SKM-1 (cell line): Measurements from ENCODE around the gene HYLS1.

Experiments
- DNase-seq: peaks from one replicate; lab custom pipeline; 2025; ENCODE audit not compliant: unreplicated experiment; lab: John Stamatoyannopoulos, UW

The HYLS1 gene

GRCh38 chr11:125932301-125932700 is 44.8 kb downstream of the HYLS1 start:
- no peak for DNase-seq

- no peak for DNase-seq
These were observed 45.8 kb downstream of the HYLS1 start for GRCh38 chr11:125933030-125933813.

- DNase-seq = no peak
These were observed 47.0 kb downstream of the HYLS1 start for GRCh38 chr11:125934473-125934872.

GRCh38 chr11:125935056-125935455 is 47.6 kb downstream of the HYLS1 start:
- no peak for DNase-seq

- no peak for DNase-seq
These were observed 48.2 kb downstream of the HYLS1 start for GRCh38 chr11:125935618-125936199.

GRCh38 chr11:125938418-125938817 is 51.0 kb downstream of the HYLS1 start:
- no peak for DNase-seq

DNA sequence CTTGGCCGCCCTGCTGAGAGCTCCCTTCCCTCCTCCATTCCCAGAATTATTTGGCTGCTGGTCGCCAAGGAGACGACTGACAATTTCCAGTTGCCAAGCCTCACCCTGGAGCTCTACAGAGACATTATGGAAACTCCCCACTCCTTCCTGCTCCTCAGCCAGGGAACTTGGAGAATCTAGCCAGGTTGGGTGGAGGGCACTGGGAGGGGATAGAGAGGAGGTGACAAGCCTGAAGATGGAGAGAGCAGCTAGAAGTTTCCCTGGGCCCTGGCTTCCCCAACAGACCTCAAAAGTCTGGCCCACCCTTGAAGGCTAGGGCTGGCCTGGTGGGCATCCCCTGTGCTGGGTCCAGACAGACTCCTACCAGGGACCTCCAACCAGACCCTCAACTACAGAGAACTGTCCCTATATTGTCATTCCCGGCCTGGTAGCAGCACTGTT is 51.6 kb downstream of the HYLS1 start:
- no peak for DNase-seq

DNA sequence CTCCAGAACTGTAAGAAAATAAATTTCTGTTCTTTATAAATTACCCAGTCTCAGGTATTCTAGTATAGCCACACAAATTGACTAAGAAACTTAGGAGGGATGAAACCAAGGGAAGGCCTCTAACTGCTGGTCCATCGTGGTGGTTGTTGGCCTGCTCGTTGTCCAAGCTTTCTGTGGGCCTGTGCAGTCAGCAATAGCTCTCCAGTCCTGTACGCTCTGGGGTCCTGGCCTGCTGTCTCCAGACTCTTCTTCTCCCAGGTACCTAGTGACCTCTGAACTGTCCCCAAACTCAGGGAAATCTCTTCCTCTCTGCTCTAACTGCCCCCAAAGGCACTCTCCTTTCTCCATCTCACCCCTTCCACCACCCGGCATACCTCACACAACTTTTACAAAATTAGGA is 52.7 kb downstream of the HYLS1 start:
- DNase-seq = no peak

- DNase-seq = no peak
These were observed 53.8 kb downstream of the HYLS1 start for GRCh38 chr11:125941267-125941618.

- DNase-seq = no peak
These were observed 54.4 kb downstream of the HYLS1 start for GRCh38 chr11:125941619-125942611.

DNA sequence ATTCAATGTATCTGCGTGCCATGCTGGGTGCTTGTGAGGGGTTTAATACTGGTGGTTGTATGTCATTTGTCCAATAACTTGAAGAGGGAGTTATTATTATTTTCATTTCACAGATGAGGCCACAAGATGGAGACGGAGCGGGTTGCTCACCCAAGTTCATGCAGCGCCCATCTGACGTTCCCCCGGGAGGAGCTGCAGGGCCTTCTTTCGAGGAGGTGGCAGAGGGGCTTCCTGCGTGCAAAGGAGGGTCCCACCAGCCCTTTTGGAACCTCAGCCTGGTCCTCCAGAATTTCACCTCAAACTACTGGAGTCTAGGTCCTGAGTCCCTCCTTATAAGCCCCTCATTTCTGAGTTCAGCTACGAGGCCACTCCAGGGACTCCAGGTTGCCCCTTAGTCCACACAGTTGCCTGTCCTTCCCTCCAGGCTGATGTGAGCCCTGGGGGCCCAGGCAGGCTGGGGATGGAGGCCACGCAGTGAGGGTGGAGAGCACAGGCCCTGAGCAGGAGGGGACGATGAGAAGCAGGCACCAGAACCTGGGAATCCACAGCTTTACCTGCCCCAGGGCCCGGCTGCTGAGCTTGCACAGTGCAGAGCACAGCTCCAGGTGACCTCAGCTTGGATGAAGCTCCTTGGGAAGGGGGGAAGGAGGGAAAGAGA is 55.4 kb downstream of the HYLS1 start:
- no peak for DNase-seq

GRCh38 chr11:125943661-125944349 is 56.3 kb downstream of the HYLS1 start:
- DNase-seq = no peak

DNA sequence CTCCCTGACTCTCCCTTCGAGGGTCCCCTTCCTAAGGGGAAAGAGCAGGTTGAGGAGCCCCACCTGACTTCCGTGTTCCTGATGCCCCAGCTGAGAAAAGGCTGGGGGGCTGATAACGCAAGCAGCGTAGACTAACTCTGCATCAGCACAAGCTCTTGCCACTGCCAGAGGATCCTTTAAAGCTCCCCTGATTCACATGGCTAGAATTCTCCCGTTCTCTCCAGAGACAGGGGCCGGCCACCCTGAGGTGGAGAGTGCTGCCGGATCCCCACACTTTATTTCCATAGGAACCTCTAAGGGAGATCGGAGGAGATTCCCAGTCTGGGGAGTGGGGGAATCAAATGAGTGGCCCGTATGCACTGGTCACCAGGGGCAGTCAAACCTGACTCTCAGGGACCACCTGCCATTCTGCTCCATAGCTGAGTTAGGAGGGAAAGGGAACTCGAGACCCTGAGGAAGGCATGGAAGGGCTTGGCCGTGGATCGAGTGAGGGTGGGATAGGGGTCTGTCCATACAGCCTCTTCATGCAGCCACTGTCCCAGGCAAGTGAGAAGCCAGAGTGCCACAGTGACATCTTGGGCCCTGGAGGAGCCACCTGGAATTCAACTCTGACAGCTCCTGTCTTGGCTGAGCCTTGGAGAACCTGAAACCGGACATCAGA is 57.0 kb downstream of the HYLS1 start:
- no peak for DNase-seq

- no peak for DNase-seq
These were observed 57.7 kb downstream of the HYLS1 start for GRCh38 chr11:125945011-125945796.

- no peak for DNase-seq
These were observed 58.5 kb downstream of the HYLS1 start, which contains the start of gene VSIG10L2 for GRCh38 chr11:125945797-125946520. Gene VSIG10L2 (plus strand): TSS chr11:125946044. CDS start chr11:125946056, 12 bp downstream.

DNA sequence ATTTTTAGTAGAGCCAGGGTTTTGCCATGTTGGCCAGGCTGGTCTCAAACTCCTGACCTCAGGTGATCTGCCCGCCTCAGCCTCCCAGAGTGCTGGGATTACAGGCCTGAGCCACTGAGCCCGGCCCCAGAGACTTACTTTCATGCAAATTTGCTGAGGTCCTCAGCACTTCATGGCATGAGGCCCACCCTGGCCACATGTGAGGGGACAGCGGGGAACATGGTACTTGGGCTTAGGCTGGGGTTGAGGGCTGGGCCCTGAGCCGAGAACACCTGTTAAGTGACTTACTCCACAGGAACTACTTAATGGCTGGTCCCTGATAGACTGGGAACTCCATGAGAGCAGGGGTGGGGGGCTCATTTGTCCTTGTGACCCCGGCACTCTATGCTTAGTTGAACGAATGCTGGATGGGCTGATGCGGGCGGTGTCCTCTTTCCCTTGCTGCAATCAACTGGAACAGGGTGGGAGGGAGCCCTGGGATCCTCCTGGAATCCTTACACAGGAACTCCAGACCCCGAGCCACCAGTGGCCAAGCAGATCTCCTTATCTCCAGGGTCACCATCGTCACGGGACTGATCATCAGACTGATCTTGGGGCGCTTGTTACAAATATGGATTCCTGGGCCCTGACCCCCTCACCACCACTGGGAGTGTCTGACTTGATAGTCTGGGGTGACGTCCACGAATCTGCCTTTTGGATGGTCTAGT is 59.4 kb downstream of the HYLS1 start:
- no peak for DNase-seq

DNA sequence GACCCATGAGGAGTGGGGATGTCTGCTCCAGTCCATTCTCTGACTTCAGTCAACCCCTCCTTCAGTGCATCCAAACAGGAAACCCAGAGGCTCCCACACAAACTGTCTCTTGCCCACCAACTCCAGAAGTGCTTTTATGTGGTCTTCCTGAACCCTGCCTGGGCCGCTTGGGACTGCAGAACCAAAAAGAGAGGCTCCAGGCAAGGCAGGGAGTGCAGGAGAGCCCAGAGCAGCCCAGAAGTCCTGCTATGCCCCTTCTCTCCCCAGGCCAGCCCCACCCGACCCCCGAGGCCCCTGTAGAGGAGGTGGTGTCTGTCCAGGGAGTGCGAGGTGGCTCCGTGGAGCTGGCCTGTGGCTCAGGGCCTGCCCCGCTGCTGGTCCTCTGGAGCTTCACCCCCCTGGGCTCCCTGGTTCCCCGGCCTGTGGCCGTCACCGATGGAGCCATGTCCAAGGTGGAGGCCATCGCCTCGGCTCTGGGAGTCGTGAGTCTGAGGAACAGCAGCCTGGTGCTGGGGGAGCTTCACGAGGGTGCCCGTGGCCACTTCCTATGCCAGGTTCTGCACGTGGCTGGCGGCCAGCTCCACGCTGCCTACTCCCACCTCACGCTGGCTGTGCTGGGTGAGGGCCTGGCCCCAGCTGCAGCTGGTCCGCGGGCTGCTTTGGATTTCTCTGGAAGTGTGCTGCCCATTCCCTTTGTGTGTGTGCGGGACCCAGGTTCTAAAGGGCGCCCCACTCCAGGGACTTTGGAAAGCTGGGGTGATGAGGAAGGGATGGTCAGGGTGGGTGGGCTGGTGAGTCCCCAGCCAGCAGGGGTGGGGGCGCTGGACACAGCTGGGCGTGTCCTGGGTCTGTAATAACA is 60.2 kb downstream of the HYLS1 start:
- DNase-seq = no peak
